HG03280 (cell line): ENCODE data around the gene FAM24A.
"Not testable (repeated sequence)": the region's sequence is repeated elsewhere in the genome, so short reads cannot be mapped to it uniquely, and the experiment has no call there.

ENCODE experiments used
- ATAC-seq: cut with Tn5 transposase; IDR thresholded peaks from one replicate; pipeline ENCODE4 v1.9.1; 2021; ENCODE audit warnings: mild to moderate bottlenecking, moderate library complexity; ENCODE audit not compliant: unreplicated experiment

Gene FAM24A

GRCh38 chr10:122910310-122910709 lies at the start of gene FAM24A:
TSS of gene FAM24A (plus strand) at chr10:122910610. CDS start at chr10:122911635, 1,025 bp downstream.
- no peak for ATAC-seq

GRCh38 chr10:122861711-122862161 lies 48.7 kb upstream of the FAM24A start:
- no peak for ATAC-seq

DNA sequence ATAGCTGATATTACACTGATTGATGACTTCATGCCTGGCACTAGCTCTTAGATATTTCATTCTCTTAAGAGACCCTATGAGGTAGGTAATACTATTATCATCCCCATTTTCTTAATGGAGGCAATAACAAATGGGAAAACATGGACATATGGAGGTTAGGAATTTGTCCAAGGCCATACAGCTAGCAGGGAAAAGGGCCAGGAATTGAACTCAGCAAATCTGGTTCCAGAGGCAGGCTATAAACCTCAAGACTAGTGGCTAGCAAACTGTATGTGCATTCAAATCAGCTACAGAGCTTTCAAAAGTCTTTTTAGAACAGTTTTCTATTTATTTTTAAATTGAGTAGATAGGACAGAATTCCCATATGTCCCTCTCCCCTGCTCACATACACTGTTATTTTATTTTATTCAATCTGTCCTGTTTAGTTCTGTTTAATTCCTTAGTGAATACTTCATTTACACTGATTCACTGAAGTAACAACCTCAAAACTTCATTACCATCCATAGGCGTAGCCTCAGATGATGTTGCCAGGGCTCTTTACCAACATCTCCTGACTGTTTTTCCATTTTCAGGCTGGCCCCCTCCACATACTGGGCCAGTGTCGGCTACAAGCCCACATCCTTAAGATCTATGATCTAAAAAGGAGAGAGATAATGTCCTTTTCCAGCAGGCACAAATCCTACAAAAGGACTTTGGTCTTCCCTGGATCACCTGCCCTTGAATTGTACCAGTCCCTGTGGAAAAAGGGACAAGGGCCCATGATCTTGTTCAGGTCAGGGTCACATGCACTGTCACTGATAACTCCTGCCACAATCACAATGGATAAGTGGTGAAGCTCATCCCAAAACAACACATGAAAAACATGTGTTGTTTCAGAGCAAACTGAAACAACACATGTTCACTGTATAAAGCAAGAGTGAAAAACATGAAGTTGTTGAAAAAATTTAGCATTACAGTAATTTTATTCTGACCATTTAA lies 46.9 kb upstream of the FAM24A start:
- no peak for ATAC-seq

DNA sequence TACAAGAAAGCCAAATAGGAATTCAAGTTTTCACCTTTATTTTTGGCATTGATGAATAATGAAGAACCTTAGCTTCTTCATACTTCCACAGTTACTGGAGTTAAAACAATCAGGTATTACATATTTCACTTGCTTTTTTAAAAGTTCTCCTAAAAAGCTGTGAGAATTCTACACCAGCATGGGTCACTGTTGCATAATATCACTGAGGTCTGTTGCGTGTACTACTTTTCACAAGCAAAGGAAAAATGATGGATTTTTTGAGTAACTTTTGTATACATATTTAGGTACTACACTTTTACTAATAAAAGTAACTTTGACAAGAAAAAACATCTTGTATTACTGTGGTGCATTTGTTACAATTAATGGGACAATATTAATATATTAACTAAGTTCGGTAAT lies 46.2 kb upstream of the FAM24A start:
- ATAC-seq, result no peak

DNA sequence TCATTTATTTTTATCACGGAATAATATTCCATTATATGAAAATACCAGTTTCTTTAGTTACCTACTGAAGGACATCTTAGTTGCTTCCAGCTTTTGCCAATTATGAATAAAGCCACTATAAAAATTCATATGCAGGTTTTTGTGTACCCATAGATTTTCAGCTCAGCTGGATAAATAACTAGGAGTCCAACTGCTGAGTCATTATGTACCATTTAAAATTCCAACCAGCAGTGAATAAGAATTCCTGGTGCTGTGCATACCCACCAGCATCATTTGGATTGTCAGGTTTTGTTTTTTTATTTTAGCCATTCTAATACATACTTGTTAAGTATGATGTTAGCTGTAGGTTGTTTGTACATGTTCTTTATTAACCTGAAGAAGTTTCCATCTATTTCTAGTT lies 45.5 kb upstream of the FAM24A start:
- ATAC-seq, result no peak

DNA sequence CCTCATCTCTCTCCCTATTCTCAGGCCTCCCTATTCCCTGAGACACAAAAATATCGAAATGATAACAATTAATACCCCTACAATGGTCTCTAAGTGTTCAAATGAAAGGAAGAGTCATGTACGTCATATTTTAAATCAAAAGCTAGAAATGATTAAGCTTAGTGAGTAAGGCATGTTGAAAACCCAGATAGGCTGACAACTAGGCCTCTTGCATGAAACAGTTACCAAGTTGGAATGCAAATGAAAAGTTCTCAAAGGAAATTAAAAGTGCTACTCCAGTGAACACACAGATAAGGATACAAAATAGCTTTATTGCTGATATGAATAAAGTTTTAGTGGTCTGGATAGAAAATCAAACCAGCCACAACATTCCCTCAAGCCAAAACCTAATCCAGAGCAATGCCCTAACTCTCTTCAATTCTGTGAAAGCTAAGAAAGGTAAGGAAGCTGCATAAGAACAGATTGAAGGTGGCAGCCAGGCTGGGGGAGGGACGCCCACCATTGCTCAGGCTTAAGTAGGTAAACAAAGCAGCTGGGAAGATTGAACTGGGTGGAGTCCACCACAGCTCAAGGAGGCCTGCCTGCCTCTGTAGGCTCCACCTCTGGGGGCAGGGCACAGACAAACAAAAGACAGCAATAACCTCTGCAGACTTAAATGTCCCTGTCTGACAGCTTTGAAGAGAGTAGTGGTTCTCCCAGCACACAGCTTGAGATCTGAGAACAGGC lies 43.5 kb upstream of the FAM24A start:
- ATAC-seq, result not testable (repeated sequence)

GRCh38 chr10:122868768-122869167 lies 41.6 kb upstream of the FAM24A start:
- not testable (repeated sequence) for ATAC-seq

- ATAC-seq, result not testable (repeated sequence)
These were observed 38.5 kb upstream of the FAM24A start for GRCh38 chr10:122871947-122872346.

GRCh38 chr10:122875843-122876466 lies 34.5 kb upstream of the FAM24A start:
- no peak for ATAC-seq

DNA sequence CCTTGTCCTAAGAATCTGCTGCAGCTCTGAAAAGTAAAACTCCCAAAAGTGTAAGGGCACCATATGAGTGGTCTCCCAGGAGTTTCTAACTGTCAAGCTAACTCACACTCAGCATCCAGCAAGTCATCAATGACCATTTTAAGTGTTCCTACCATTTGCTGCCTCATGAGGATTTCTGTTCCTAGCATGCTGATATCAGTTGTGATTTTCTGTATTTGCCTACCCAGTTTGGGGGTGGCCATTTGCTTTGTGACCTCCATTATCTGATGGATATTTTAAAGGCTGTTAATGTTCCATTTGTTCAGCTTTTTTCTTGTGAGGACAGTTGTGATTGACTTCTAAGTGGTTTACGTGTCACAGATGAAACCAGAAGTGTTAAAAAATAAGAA lies 33.9 kb upstream of the FAM24A start:
- no peak for ATAC-seq

DNA sequence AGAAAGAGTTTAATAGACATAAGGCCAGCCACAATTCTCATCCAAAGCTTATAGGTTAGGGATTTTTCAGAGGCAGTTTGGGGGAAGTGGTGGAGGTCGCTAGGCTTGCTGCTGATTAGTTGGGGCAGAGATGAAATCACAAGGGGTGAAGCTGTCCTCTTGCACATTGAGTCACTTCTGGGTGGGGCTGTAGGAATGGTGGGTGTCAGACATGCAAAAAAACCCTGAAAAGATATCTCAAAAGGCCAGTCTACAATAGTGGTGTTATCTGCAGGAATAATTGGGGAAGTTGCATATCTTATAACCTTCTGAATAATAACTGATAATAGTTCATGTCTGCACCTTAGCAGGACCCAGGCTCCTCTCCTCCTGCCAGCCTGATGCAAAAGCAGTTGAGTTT lies 33.1 kb upstream of the FAM24A start:
- ATAC-seq, result no peak

GRCh38 chr10:122878799-122879338 lies 31.5 kb upstream of the FAM24A start:
- peak; percentile 17 for ATAC-seq

- peak; percentile 84 for ATAC-seq
These were observed 30.8 kb upstream of the FAM24A start, which contains the start of gene FAM24B for GRCh38 chr10:122879339-122880273. TSS of gene FAM24B (minus strand) at chr10:122879581. CDS start at chr10:122850515, 29,066 bp downstream.

DNA sequence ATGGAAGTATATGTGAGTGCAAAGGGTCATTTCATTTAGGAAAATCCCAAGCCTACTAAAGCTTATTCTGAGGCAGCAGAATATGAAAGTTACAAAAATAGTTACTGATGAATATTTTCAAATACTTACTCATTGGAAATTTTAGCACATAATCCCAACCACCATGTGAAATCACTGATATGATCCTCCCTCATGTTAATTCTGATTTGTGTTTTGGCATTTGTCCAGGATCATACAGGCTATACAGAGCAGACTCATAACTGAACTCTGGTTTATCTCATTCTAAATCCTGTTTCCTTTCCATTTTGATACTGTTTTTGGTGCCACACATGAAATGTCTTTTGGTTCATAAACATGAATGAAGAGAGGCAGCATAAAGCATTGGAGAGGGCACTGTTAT lies 27.6 kb upstream of the FAM24A start:
- ATAC-seq, result no peak

DNA sequence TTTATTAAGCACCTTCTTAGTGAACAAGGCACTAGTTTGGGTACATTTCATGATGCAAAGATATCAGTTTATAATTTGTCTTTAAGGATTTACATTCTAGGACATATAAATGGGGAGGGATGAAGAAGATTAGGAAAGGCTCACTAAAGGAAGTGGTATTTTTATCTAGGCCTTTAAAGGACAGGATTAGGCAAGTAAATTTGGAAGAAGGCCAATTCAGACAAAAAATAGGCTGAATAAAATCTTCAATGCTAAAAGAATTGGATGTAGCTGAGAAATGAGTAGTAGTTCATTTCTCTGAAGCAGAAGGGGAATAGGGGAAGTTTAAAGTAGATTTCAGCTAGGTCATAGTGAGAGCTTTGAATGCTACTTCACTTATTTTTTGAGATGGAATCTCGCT lies 26.2 kb upstream of the FAM24A start:
- ATAC-seq, result no peak

DNA sequence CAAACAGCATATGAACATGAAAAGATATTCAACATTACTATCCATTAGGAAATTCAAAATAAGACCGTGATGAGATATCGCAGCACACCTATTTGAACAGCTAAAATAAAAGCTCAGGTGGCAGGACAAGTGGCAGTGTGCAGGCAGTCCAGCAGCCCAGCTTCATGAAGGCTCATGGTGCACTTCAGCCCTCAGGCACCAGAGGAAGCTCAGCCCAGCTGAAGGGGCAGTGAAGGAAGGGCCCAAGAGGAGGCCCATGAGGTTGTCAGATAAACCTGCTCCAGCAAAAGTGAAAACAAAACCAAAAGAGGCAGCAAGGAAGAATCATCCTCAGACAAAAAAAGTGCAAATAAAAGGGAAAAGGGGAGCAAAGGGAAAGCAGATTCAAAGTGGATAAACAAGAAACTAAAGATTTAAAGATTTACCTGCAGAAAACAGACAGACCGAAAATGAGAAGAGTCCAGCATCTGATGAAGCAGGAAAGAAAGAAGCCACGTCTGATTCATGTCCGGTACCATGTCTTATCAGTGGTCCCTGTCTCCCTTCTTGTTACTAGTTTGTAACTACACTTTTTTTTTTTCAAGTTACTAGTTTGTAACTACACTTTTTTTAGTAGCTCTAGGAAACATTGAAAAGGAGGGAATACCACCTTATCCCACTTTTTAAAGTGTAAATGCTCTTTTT lies 16.0 kb upstream of the FAM24A start:
- no peak for ATAC-seq

- ATAC-seq, result not testable (repeated sequence)
These were observed 6.5 kb upstream of the FAM24A start for GRCh38 chr10:122903861-122904260.

- no peak for ATAC-seq
These were observed 1.6 kb downstream of the FAM24A start for GRCh38 chr10:122911889-122912484.

GRCh38 chr10:122915700-122916099 lies 5.3 kb downstream of the FAM24A start:
- ATAC-seq, result no peak
